Karpas-422 (cell line): ENCODE results near the gene BCAS3. TPM values are rescaled to one million over a fixed set of nuclear protein-coding genes. Genes with fewer than 3 reads are reported as not detected.

Source experiments
- DNase-seq: peaks from one replicate; pipeline ENCODE4 v3.0.0-alpha.2; 2015
- H2AFZ ChIP-seq: fragments of 200-600 bp; sonication (generic); 2 replicates; pipeline ENCODE4 v1.6.1; 2014; ENCODE audit warnings: antibody characterized with exemption, low read length, mixed read lengths
- H3K27ac ChIP-seq: fragments of 200-600 bp; sonication (generic); 2 replicates; pipeline ENCODE4 v1.5.1; 2014; ENCODE audit warnings: mild to moderate bottlenecking, low read length, moderate library complexity
- H3K27me3 ChIP-seq: fragments of 200-600 bp; sonication (generic); 2 replicates; pipeline ENCODE4 v1.6.1; 2014; ENCODE audit warnings: low read length, mixed read lengths
- H3K36me3 ChIP-seq: fragments of 200-600 bp; sonication (generic); 2 replicates; pipeline ENCODE4 v1.6.1; 2014; ENCODE audit warnings: low read length, mixed read lengths; ENCODE audit not compliant: insufficient read depth
- H3K4me1 ChIP-seq: fragments of 200-600 bp; sonication (generic); 2 replicates; pipeline ENCODE4 v1.6.1; 2014; ENCODE audit warnings: mild to moderate bottlenecking, low read length, mixed read lengths
- H3K4me2 ChIP-seq: fragments of 200-600 bp; sonication (generic); 2 replicates; pipeline ENCODE4 v1.6.1; 2014; ENCODE audit warnings: low read length, low read depth, mild to moderate bottlenecking; ENCODE audit not compliant: poor library complexity, severe bottlenecking
- H3K4me3 ChIP-seq: fragments of 200-600 bp; sonication (generic); 2 replicates; pipeline ENCODE4 v1.5.1; 2014; ENCODE audit warnings: mild to moderate bottlenecking, antibody characterized with exemption, low read length, mixed read lengths
- H3K79me2 ChIP-seq: fragments of 200-600 bp; sonication (generic); 2 replicates; pipeline ENCODE4 v1.6.1; 2014; ENCODE audit warnings: mild to moderate bottlenecking, low read length, mixed read lengths
- H3K9ac ChIP-seq: fragments of 200-600 bp; sonication (generic); 2 replicates; pipeline ENCODE4 v1.6.0; 2014; ENCODE audit warnings: low read length
- H3K9me2 ChIP-seq: fragments of 200-600 bp; sonication (generic), shearing (Covaris generic); replicated peaks from 2 replicates; pipeline ENCODE4 v1.6.0; 2014; ENCODE audit warnings: mild to moderate bottlenecking, low read length, moderate library complexity; ENCODE audit not compliant: insufficient read depth
- H3K9me3 ChIP-seq: fragments of 300-700, 200-600 bp; sonication (generic); 2 replicates; pipeline ENCODE4 v1.6.1; 2014; ENCODE audit warnings: low read length, mixed read lengths
- H4K20me1 ChIP-seq: fragments of 200-600 bp; sonication (generic); 2 replicates; pipeline ENCODE4 v1.6.1; 2014; ENCODE audit warnings: mild to moderate bottlenecking, antibody characterized with exemption, low read length, low read depth; ENCODE audit not compliant: insufficient read depth
- total RNA-seq: library from RNA; depleted of rRNA; stranded (reverse); fragments of >200 nt; shearing (Covaris generic); gene quantifications from 2 replicates; pipeline ENCODE4 v1.2.3, GENCODE V29; 2014; ENCODE audit warnings: low replicate concordance

The BCAS3 gene
- total RNA-seq, 1 experiment from 2014 or later, result 42.6 TPM

GRCh38 chr17:61280338-61280737, 602.7 kb downstream of the BCAS3 start:
- Histone ChIP-seq H3K4me1 (peaks cover 5% of the 10 kb centered on the region), H2AFZ (no peak overlapping the region)

GRCh38 chr17:61280851-61281250, 603.2 kb downstream of the BCAS3 start:
- Histone ChIP-seq H3K9ac (no peak overlapping the region), H3K79me2 (no peaks in the 10 kb centered on the region), H3K4me2 (no peak overlapping the region), H3K9me2 (no peaks in the 10 kb centered on the region), H3K36me3 (no peaks in the 10 kb centered on the region), H3K9me3 (no peaks in the 10 kb centered on the region), H3K4me1 (peaks cover 5% of the 10 kb centered on the region), H3K4me3 (no peak overlapping the region), H4K20me1 (no peaks in the 10 kb centered on the region), H3K27me3 (no peaks in the 10 kb centered on the region), H3K27ac (no peak overlapping the region), H2AFZ (no peak overlapping the region)
- no peak for DNase-seq

More at GRCh38 chr17:61280338-61280737, 602.7 kb downstream of the BCAS3 start:
- H3K79me2 ChIP-seq, result no peaks in the 10 kb centered on the region
- no peak for DNase-seq
- H3K4me2 ChIP-seq, result no peak overlapping the region
- no peaks in the 10 kb centered on the region for H3K36me3 ChIP-seq
- H3K27me3 ChIP-seq, result no peaks in the 10 kb centered on the region
- no peaks in the 10 kb centered on the region for H3K9me2 ChIP-seq
- H3K27ac ChIP-seq, result no peak overlapping the region
- no peaks in the 10 kb centered on the region for H3K9me3 ChIP-seq
- H3K4me3 ChIP-seq, result no peak overlapping the region
- no peaks in the 10 kb centered on the region for H4K20me1 ChIP-seq
- no peak overlapping the region for H3K9ac ChIP-seq

DNA sequence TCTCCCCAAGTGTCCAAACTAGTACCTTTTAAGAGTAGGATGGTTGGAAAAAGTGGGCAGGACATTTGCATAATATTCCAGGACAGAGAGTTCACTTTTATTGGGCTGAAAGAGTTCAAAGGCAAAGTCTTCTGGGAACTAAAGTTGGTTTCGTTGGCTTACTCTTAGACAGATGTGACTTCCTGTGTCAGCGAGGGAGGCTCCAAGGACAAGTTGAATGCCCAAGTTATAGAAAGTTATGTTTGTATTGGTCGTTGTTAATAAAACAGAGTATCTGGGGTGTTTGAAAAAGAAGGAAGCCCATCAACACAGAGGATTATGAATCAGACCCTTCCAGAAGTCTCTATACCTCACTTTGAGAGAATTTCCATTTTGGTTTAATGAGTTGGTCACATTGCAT, 604.7 kb downstream of the BCAS3 start:
- H4K20me1 ChIP-seq, result no peaks in the 10 kb centered on the region
- no peak for DNase-seq
- H3K4me3 ChIP-seq, result no peak overlapping the region
- H3K4me2 ChIP-seq, result no peak overlapping the region
- H3K27me3 ChIP-seq, result no peaks in the 10 kb centered on the region
- no peaks in the 10 kb centered on the region for H3K9me2 ChIP-seq
- no peak overlapping the region for H2AFZ ChIP-seq
- H3K79me2 ChIP-seq, result no peaks in the 10 kb centered on the region
- peaks cover 5% of the 10 kb centered on the region for H3K4me1 ChIP-seq
- H3K36me3 ChIP-seq, result no peaks in the 10 kb centered on the region
- H3K27ac ChIP-seq, result no peak overlapping the region
- no peak overlapping the region for H3K9ac ChIP-seq
- no peaks in the 10 kb centered on the region for H3K9me3 ChIP-seq

DNA sequence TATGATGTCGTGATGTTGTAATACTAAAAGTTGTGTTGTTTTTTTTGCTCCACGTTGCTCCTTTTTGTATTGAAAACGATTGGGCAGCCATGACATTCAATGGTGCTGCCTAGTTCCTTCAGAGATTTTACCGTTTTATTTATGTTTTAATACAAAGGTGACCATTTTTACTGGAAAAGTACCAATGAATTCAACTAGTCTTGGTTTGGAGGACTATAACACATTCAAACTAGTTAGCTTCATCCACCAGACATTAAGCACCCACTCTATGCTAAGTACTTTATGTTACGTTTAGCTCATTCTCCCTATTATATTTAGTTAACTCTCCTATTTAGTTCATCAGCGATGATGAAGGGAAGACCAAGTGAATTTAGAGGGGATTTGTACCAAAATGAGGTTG, 605.4 kb downstream of the BCAS3 start:
- no peaks in the 10 kb centered on the region for H3K9me3 ChIP-seq

DNA sequence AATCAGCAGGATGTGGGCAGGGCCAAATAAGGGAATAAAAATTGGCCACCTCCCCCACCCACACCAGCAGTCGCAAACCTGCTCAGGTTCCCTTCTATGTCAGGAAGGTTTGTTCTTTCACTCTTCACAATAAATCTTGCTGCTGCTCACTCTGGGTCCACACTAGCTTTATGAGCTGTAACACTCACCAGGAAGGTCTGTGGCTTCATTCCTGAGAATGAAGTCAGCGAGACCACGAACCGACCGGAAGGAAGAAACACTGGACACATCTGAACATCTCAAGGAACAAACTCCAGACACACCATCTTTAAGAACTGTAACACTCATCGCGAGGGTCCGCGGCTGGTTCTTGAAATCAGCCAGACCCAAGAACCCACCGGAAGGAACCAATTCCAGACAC, 606.5 kb downstream of the BCAS3 start:
- no peak overlapping the region for H3K9ac ChIP-seq
- no peak overlapping the region for H3K4me3 ChIP-seq
- H3K9me2 ChIP-seq, result no peaks in the 10 kb centered on the region
- no peak overlapping the region for H2AFZ ChIP-seq
- no peaks in the 10 kb centered on the region for H3K27me3 ChIP-seq
- H3K4me2 ChIP-seq, result no peak overlapping the region
- peaks cover 5% of the 10 kb centered on the region for H3K4me1 ChIP-seq
- no peak overlapping the region for H3K27ac ChIP-seq
- H3K36me3 ChIP-seq, result no peaks in the 10 kb centered on the region
- H3K9me3 ChIP-seq, result no peaks in the 10 kb centered on the region
- H3K79me2 ChIP-seq, result no peaks in the 10 kb centered on the region
- no peak for DNase-seq
- H4K20me1 ChIP-seq, result no peaks in the 10 kb centered on the region

More for the DNA sequence above, 605.4 kb downstream of the BCAS3 start:
- no peak overlapping the region for H3K4me3 ChIP-seq
- DNase-seq, result no peak
- H4K20me1 ChIP-seq, result no peaks in the 10 kb centered on the region
- H3K36me3 ChIP-seq, result no peaks in the 10 kb centered on the region
- no peaks in the 10 kb centered on the region for H3K79me2 ChIP-seq
- H2AFZ ChIP-seq, result no peak overlapping the region
- H3K4me2 ChIP-seq, result no peak overlapping the region
- peaks cover 5% of the 10 kb centered on the region for H3K4me1 ChIP-seq
- H3K27me3 ChIP-seq, result no peaks in the 10 kb centered on the region
- no peaks in the 10 kb centered on the region for H3K9me2 ChIP-seq
- H3K9ac ChIP-seq, result no peak overlapping the region
- H3K27ac ChIP-seq, result no peak overlapping the region

DNA sequence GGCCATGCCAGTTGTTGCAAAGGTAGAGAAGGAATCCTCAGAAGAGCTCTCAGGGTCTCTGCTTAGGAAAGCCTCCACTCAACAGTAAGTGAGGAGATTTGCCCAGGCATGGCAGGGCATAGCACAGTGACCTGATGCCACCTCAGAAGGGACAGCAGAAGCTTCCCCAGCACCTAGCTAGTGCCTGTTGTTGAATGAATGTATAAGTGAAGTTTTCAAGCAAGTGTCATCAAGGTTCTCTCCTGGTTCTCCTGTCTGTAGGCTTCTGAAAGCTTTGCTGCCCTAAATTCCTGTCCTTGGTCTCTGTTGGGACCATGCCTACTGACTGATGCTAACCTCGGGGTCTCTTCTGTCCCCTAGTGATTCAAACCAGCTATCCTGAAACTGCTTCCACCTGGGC, 607.1 kb downstream of the BCAS3 start:
- Histone ChIP-seq H2AFZ (no peak overlapping the region), H3K4me2 (no peak overlapping the region), H3K9me3 (no peaks in the 10 kb centered on the region), H3K9me2 (no peaks in the 10 kb centered on the region), H3K36me3 (no peaks in the 10 kb centered on the region), H3K9ac (no peak overlapping the region), H3K4me1 (no peaks in the 10 kb centered on the region), H3K79me2 (no peaks in the 10 kb centered on the region), H3K27me3 (no peaks in the 10 kb centered on the region), H3K4me3 (no peak overlapping the region), H3K27ac (no peak overlapping the region), H4K20me1 (no peaks in the 10 kb centered on the region)
- no peak for DNase-seq

DNA sequence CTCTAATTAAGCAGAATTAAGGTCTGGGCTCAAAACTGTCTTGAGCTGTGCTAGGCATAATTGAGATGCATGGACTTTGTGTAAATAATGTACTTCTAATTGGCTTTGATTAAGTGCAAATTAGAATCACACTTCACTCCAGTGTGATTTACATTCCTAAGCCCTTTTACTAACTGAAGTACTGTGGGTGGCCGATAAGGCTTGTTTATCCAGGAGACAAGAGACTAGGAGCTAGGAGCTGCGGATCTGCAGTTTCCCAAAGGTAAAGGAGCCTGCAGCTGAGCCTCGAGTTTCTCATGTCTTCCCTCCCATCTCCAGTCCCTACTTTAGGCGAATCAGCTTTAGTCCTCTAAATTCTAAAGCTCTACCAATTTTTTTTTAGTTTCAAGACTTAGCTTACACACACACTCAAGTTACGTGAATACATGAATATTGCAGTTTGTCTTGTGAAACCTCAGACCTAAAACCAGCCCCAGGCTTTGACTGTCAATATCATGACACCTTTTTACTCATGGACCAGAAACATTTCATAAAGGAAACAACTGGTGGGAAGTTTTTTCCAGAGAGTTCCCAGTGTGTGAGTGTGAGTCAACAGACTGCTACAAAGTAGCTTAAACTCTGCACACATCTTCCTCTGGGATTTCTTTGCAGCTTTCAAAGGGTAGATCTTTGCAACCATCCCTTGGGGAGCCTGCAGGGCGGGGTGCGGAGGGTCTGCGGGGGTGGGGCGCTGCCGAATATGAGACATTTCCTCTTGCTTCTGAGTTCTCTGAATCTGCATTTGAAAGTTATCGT, 608.1 kb downstream of the BCAS3 start:
- no peaks in the 10 kb centered on the region for H3K9me2 ChIP-seq
- no peak overlapping the region for H3K4me3 ChIP-seq
- no peak overlapping the region for H2AFZ ChIP-seq
- no peak overlapping the region for H3K9ac ChIP-seq
- no peaks in the 10 kb centered on the region for H3K4me1 ChIP-seq
- H3K4me2 ChIP-seq, result no peak overlapping the region
- H3K27ac ChIP-seq, result no peak overlapping the region
- no peaks in the 10 kb centered on the region for H3K36me3 ChIP-seq
- DNase-seq, result no peak
- no peaks in the 10 kb centered on the region for H3K79me2 ChIP-seq
- no peaks in the 10 kb centered on the region for H3K27me3 ChIP-seq
- no peaks in the 10 kb centered on the region for H4K20me1 ChIP-seq
- no peaks in the 10 kb centered on the region for H3K9me3 ChIP-seq

- H3K9me2 ChIP-seq, result no peaks in the 10 kb centered on the region
- no peaks in the 10 kb centered on the region for H3K36me3 ChIP-seq
- DNase-seq, result no peak
- H3K9me3 ChIP-seq, result no peaks in the 10 kb centered on the region
- no peaks in the 10 kb centered on the region for H4K20me1 ChIP-seq
- H3K27me3 ChIP-seq, result no peaks in the 10 kb centered on the region
- H3K4me2 ChIP-seq, result no peak overlapping the region
- H3K9ac ChIP-seq, result no peak overlapping the region
- no peak overlapping the region for H2AFZ ChIP-seq
- H3K4me3 ChIP-seq, result no peak overlapping the region
- no peak overlapping the region for H3K27ac ChIP-seq
- H3K4me1 ChIP-seq, result no peaks in the 10 kb centered on the region
- H3K79me2 ChIP-seq, result no peaks in the 10 kb centered on the region
Measured at GRCh38 chr17:61286449-61286848, 608.8 kb downstream of the BCAS3 start.
